HG03159 (cell line): ENCODE measurements around the gene MRFAP1.
A peak's percentile ranks its signal among the peaks of the same experiment; 100 is the strongest.

Experiments used
- ATAC-seq: cut with Tn5 transposase; IDR thresholded peaks from one replicate; pipeline ENCODE4 v1.9.1; 2021; ENCODE audit warnings: mild to moderate bottlenecking, moderate library complexity; ENCODE audit not compliant: unreplicated experiment

Gene MRFAP1

GRCh38 chr4:6640292-6641163 lies at the start of gene MRFAP1:
Gene MRFAP1, plus strand, starts transcription at chr4:6640685. Its CDS starts 178 bp downstream, at chr4:6640863.
- ATAC-seq, result peak; percentile 82

GRCh38 chr4:6591313-6591712 lies 49.2 kb upstream of the MRFAP1 start:
- peak; percentile 71 for ATAC-seq

- peak; percentile 5 for ATAC-seq
Observed at GRCh38 chr4:6591781-6592180, 48.7 kb upstream of the MRFAP1 start.

GRCh38 chr4:6592804-6593563 lies 47.5 kb upstream of the MRFAP1 start:
- ATAC-seq, result no peak

GRCh38 chr4:6594341-6594740 lies 46.1 kb upstream of the MRFAP1 start:
- no peak for ATAC-seq

GRCh38 chr4:6594826-6595355 lies 45.6 kb upstream of the MRFAP1 start:
- ATAC-seq, result no peak

- no peak for ATAC-seq
Observed at GRCh38 chr4:6595897-6596537, 44.5 kb upstream of the MRFAP1 start.

- no peak for ATAC-seq
Observed at GRCh38 chr4:6596948-6597347, 43.5 kb upstream of the MRFAP1 start.

- ATAC-seq, result no peak
Observed at GRCh38 chr4:6598127-6598526, 42.4 kb upstream of the MRFAP1 start.

- ATAC-seq, result no peak
Observed at GRCh38 chr4:6598641-6599040, 41.8 kb upstream of the MRFAP1 start.

GRCh38 chr4:6601661-6602250 lies 38.7 kb upstream of the MRFAP1 start:
- no peak for ATAC-seq

GRCh38 chr4:6602289-6602688 lies 38.2 kb upstream of the MRFAP1 start:
- no peak for ATAC-seq

GRCh38 chr4:6603128-6603527 lies 37.4 kb upstream of the MRFAP1 start:
- ATAC-seq, result no peak

GRCh38 chr4:6605114-6605513 lies 35.4 kb upstream of the MRFAP1 start:
- ATAC-seq, result no peak

GRCh38 chr4:6605605-6606004 lies 34.9 kb upstream of the MRFAP1 start:
- ATAC-seq, result no peak

- ATAC-seq, result no peak
Observed at GRCh38 chr4:6606465-6607235, 33.8 kb upstream of the MRFAP1 start.

- no peak for ATAC-seq
Observed at GRCh38 chr4:6607368-6608055, 33.0 kb upstream of the MRFAP1 start.

- no peak for ATAC-seq
Observed at GRCh38 chr4:6608758-6609414, 31.6 kb upstream of the MRFAP1 start.
